H1 (cell line): ENCODE data around the gene INTS7. TPM values are rescaled to one million over a fixed set of nuclear protein-coding genes. Genes with fewer than 3 reads are reported as not detected.

Experiments used
- CTCF ChIA-PET: fragments of 300-600 bp; sonication (Branson Sonifier 250); formaldehyde crosslinking; loops from one replicate; lab custom pipeline; 2021; ENCODE audit not compliant: partially characterized antibody; lab: Charles Lee
- POLR2A ChIA-PET: fragments of 300-600 bp; sonication (Branson Sonifier 250); formaldehyde crosslinking; loops from one replicate; lab custom pipeline; 2021; ENCODE audit warnings: inconsistent platforms; ENCODE audit not compliant: partially characterized antibody; lab: Charles Lee
- DNase-seq, 2 experiments: peaks; one replicate each; pipeline versions ENCODE4 v3.0.0 to v3.0.0-alpha.2; 2010 to 2022; ENCODE audit warnings: low spot score in 2 of 2, low read depth in 1 of 2, mixed read lengths in 1 of 2
- FAIRE-seq: peaks from 2 replicates; lab custom pipeline; 2011; peaks lifted over from hg19 to GRCh38; lab: Jason Lieb, UNC
- H2AFZ ChIP-seq: 2 replicates; pipeline ENCODE4 v1.8.1; 2012; ENCODE audit warnings: low read length, inconsistent platforms
- H2AK5ac ChIP-seq: 2 replicates; pipeline ENCODE4 v1.6.1; 2013; ENCODE audit warnings: low read depth, low read length
- H2BK120ac ChIP-seq: replicated peaks from 2 replicates; pipeline ENCODE3; 2013; ENCODE audit warnings: low read depth, low read length, inconsistent platforms
- H2BK12ac ChIP-seq: 2 replicates; pipeline ENCODE4 v1.6.1; 2013; ENCODE audit warnings: low read depth, low read length
- H2BK15ac ChIP-seq: 2 replicates; pipeline ENCODE4 v1.6.1; 2013; ENCODE audit warnings: low read length
- H2BK20ac ChIP-seq: 2 replicates; pipeline ENCODE4 v1.6.1; 2013; ENCODE audit warnings: low read length
- H2BK5ac ChIP-seq: 2 replicates; pipeline ENCODE4 v1.6.1; 2013; ENCODE audit warnings: low read depth, low read length
- H3K14ac ChIP-seq: 2 replicates; pipeline ENCODE4 v1.6.1; 2013; ENCODE audit warnings: inconsistent platforms; ENCODE audit not compliant: insufficient read length
- H3K18ac ChIP-seq: 2 replicates; pipeline ENCODE4 v1.6.1; 2013; ENCODE audit warnings: low read length; ENCODE audit errors: extremely low read depth
- H3K23ac ChIP-seq: 2 replicates; pipeline ENCODE4 v1.6.1; 2013; ENCODE audit warnings: inconsistent platforms; ENCODE audit not compliant: insufficient read length
- H3K23me2 ChIP-seq: 2 replicates; pipeline ENCODE4 v1.6.1; 2013; ENCODE audit warnings: low read depth, low read length
- H3K27ac ChIP-seq: 2 replicates; pipeline ENCODE4 v1.6.1; 2011; ENCODE audit warnings: low read depth, low read length, inconsistent platforms
- H3K27me3 ChIP-seq, 4 experiments: replicated peaks in 1 of 4; 1 replicate in 1 of 4; 2 replicates in 3 of 4; pipeline versions ENCODE4 v1.6.1 to v1.8.1; 2011 to 2013; ENCODE audit warnings: low read length in 3 of 4, mild to moderate bottlenecking in 3 of 4, inconsistent platforms in 2 of 4, mixed read lengths in 2 of 4, moderate library complexity in 1 of 4; ENCODE audit not compliant: control insufficient read depth in 3 of 4, insufficient read depth in 3 of 4; ENCODE audit errors: extremely low read depth in 1 of 4
- H3K36me3 ChIP-seq, 4 experiments: 2 replicates each; pipeline versions ENCODE4 v1.6.1 to v1.8.1; 2011 to 2013; ENCODE audit warnings: mild to moderate bottlenecking in 4 of 4, low read length in 3 of 4, moderate library complexity in 2 of 4, control low read depth in 1 of 4, inconsistent platforms in 1 of 4; ENCODE audit not compliant: insufficient read depth in 4 of 4, control insufficient read depth in 2 of 4
- H3K4ac ChIP-seq: replicated peaks from 2 replicates; pipeline ENCODE3; 2013; ENCODE audit warnings: low read length, low read depth, mixed read lengths, inconsistent platforms; ENCODE audit not compliant: insufficient read length
- H3K4me1 ChIP-seq, 4 experiments: replicated peaks in 1 of 4; 1 replicate in 1 of 4; 2 replicates in 3 of 4; pipeline versions ENCODE4 v1.6.1 to v1.8.1; 2011 to 2013; ENCODE audit warnings: low read length in 3 of 4, inconsistent platforms in 2 of 4, mixed read lengths in 1 of 4; ENCODE audit not compliant: insufficient read depth in 4 of 4, control insufficient read depth in 3 of 4
- H3K4me2 ChIP-seq, 2 experiments: 2 replicates each; pipeline versions ENCODE4 v1.6.1 to v1.8.1; 2011 to 2013; ENCODE audit warnings: low read depth in 2 of 2, low read length in 2 of 2, control low read depth in 1 of 2, inconsistent platforms in 1 of 2, mild to moderate bottlenecking in 1 of 2; ENCODE audit not compliant: insufficient read depth in 1 of 2
- H3K4me3 ChIP-seq, 4 experiments: fragments of 200-600, 300-600 bp in 1 of 4; sonication (generic), shearing (Covaris generic), sonication (Bioruptor Twin) in 1 of 4; 2 replicates each; pipeline versions ENCODE4 v1.5.1 to v1.8.1; 2011 to 2016; ENCODE audit warnings: low read length in 4 of 4, low read depth in 3 of 4, control low read depth in 2 of 4, inconsistent platforms in 2 of 4, mild to moderate bottlenecking in 2 of 4, mixed read lengths in 1 of 4, moderate library complexity in 1 of 4; ENCODE audit not compliant: insufficient read depth in 2 of 4; ENCODE audit errors: extremely low read depth in 1 of 4
- H3K56ac ChIP-seq: replicated peaks from 2 replicates; pipeline ENCODE3; 2013; ENCODE audit warnings: low read depth, mild to moderate bottlenecking, mixed read lengths, low read length, inconsistent platforms; ENCODE audit not compliant: insufficient read length
- H3K79me1 ChIP-seq: 2 replicates; pipeline ENCODE4 v1.6.1; 2013; ENCODE audit warnings: low read depth, low read length, control low read depth
- H3K79me2 ChIP-seq, 2 experiments: 2 replicates each; pipeline versions ENCODE4 v1.6.1 to v1.8.1; 2012 to 2013; ENCODE audit warnings: low read length in 2 of 2, mild to moderate bottlenecking in 2 of 2, inconsistent platforms in 1 of 2; ENCODE audit not compliant: insufficient read depth in 2 of 2, control insufficient read depth in 1 of 2
- H3K9ac ChIP-seq, 4 experiments: replicated peaks in 1 of 4; 1 replicate in 1 of 4; 2 replicates in 3 of 4; pipeline versions ENCODE4 v1.6.1 to v1.8.1; 2011 to 2013; ENCODE audit warnings: low read depth in 3 of 4, low read length in 3 of 4, control low read depth in 2 of 4, mild to moderate bottlenecking in 2 of 4, moderate library complexity in 2 of 4, inconsistent platforms in 1 of 4; ENCODE audit errors: extremely low read depth in 1 of 4
- H3K9me3 ChIP-seq, 2 experiments: 2 replicates each; pipeline versions ENCODE4 v1.6.1 to v1.8.1; 2012 to 2013; ENCODE audit warnings: mild to moderate bottlenecking in 2 of 2, moderate library complexity in 2 of 2, control low read depth in 1 of 2, inconsistent platforms in 1 of 2, low read depth in 1 of 2, low read length in 1 of 2, mixed read lengths in 1 of 2; ENCODE audit not compliant: insufficient read depth in 2 of 2
- H4K20me1 ChIP-seq, 2 experiments: replicated peaks in 1 of 2; 2 replicates each; pipeline versions ENCODE3 to v1.8.1; 2011 to 2013; ENCODE audit warnings: inconsistent platforms in 2 of 2, low read length in 2 of 2, mild to moderate bottlenecking in 1 of 2; ENCODE audit not compliant: insufficient read depth in 2 of 2, control insufficient read depth in 1 of 2
- H4K5ac ChIP-seq: 2 replicates; pipeline ENCODE4 v1.6.1; 2013; ENCODE audit warnings: low read length, low read depth, mixed read lengths, inconsistent platforms; ENCODE audit not compliant: insufficient read length
- H4K8ac ChIP-seq: 2 replicates; pipeline ENCODE4 v1.8.0; 2013; ENCODE audit warnings: mild to moderate bottlenecking, moderate library complexity, low read length, inconsistent platforms; ENCODE audit not compliant: insufficient read depth; ENCODE audit errors: extremely low read depth
- H4K91ac ChIP-seq: replicated peaks from 2 replicates; pipeline ENCODE3; 2013; ENCODE audit warnings: low read length, mixed read lengths, inconsistent platforms; ENCODE audit not compliant: insufficient read length
- BACH1 ChIP-seq: IDR thresholded peaks from 2 replicates; pipeline ENCODE4 v1.6.1; 2012; ENCODE audit warnings: low read length, improper control_type of control experiment
- EZH2 ChIP-seq: fragments of 200-600 bp; sonication (generic); IDR thresholded peaks from 2 replicates; pipeline ENCODE4 v1.7.1; 2012; ENCODE audit warnings: low read depth, mild to moderate bottlenecking, moderate library complexity, low read length, inconsistent platforms; ENCODE audit not compliant: severe bottlenecking
- GABPA ChIP-seq: IDR thresholded peaks from 2 replicates; pipeline ENCODE4 v1.6.1; 2011; ENCODE audit warnings: mild to moderate bottlenecking, low read length, moderate library complexity, borderline replicate concordance; ENCODE audit not compliant: insufficient read depth
- NANOG ChIP-seq: IDR thresholded peaks from 2 replicates; pipeline ENCODE4 v1.6.1; 2011; ENCODE audit warnings: low read length, low read depth, mild to moderate bottlenecking, inconsistent platforms; ENCODE audit not compliant: insufficient read depth, poor library complexity, severe bottlenecking
- PHF8 ChIP-seq: fragments of 200-600 bp; sonication (generic); conservative IDR thresholded peaks from 2 replicates; pipeline ENCODE4 v1.7.1; 2012; ENCODE audit warnings: low read depth, mild to moderate bottlenecking, inconsistent platforms, low read length, moderate library complexity
- RXRA ChIP-seq: IDR thresholded peaks from 2 replicates; pipeline ENCODE4 v1.6.1; 2011; ENCODE audit warnings: low read depth, mild to moderate bottlenecking, low read length, moderate library complexity; ENCODE audit not compliant: insufficient read depth
- SIN3A ChIP-seq, 2 experiments: IDR thresholded peaks in 1 of 2; conservative IDR thresholded peaks in 1 of 2; 2 replicates each; pipeline ENCODE4 v1.6.1; 2011 to 2012; ENCODE audit warnings: low read length in 2 of 2, improper control_type of control experiment in 1 of 2, low read depth in 1 of 2, mild to moderate bottlenecking in 1 of 2
- SP2 ChIP-seq: IDR thresholded peaks from 2 replicates; pipeline ENCODE4 v1.6.1; 2012; ENCODE audit warnings: mild to moderate bottlenecking, low read length, inconsistent platforms
- YY1 ChIP-seq: IDR thresholded peaks from 2 replicates; pipeline ENCODE4 v1.6.1; 2011; ENCODE audit warnings: low read depth, mild to moderate bottlenecking, low read length
- WGBS, 2 experiments: shearing (Covaris generic) in 1 of 2; methylation state at CpG; one replicate each; pipeline versions ENCODE4 v1.1.6 to v1.1.7; 2013 to 2015; ENCODE audit warnings: low lambda C conversion rate in 2 of 2, mixed read lengths in 2 of 2, inconsistent platforms in 1 of 2, low coverage in 1 of 2, missing lambda C conversion rate in 1 of 2; ENCODE audit not compliant: insufficient replicate concordance in 2 of 2, insufficient coverage in 1 of 2, insufficient read length in 1 of 2; ENCODE audit errors: extremely low coverage in 1 of 2, missing lambda C conversion rate in 1 of 2; 5-methylcytosine and 5-hydroxymethylcytosine counted together
- polyA plus RNA-seq, 7 experiments: library from polyadenylated mRNA; depleted of rRNA in 3 of 7; stranded (reverse) in 5 of 7; unstranded in 2 of 7; fragments of >200 nt in 5 of 7; fragments of 200-250 nt in 2 of 7; gene quantifications; 1 replicate in 5 of 7; 2 replicates in 1 of 7; 4 replicates in 1 of 7; pipeline versions ENCODE4 v1.2.1 to v1.2.3, GENCODE V29; 2011 to 2013; ENCODE audit warnings: missing spikeins in 2 of 7, mixed read lengths in 2 of 7
- total RNA-seq: library from RNA; stranded (reverse); fragmentation: NEBNext Ultra II Directional; extraction: Animal tissue kit (Norgen Biotek cat#: 25700); gene quantifications from 2 replicates; pipeline ENCODE4 v1.2.1, GENCODE V29; 2021

INTS7 gene
- total and polyA plus RNA-seq, 2 of the 8 experiments (the other 6 are each of a cell fraction or from before 2014, with no cell fraction given), result 15.2 to 22.4 TPM

- Histone ChIP-seq H3K36me3 (peaks cover 17 to 81% (median 38%) of the 10 kb centered on the region in 4 experiments), H3K4me2 (no peak overlapping the region), H3K18ac (no peak overlapping the region), H3K9ac (no peak overlapping the region), H3K23ac (no peak overlapping the region), H2BK15ac (no peak overlapping the region), H2AFZ (no peak overlapping the region), H2BK12ac (no peak overlapping the region), H4K8ac (no peak overlapping the region), H2BK5ac (no peak overlapping the region), H2BK120ac (no peak overlapping the region), H3K56ac (no peak overlapping the region), H3K14ac (no peak overlapping the region), H4K91ac (no peak overlapping the region), H3K4me1 (no peaks in the 10 kb centered on the region), H3K27ac (no peak overlapping the region), H4K20me1 (no peaks in the 10 kb centered on the region), H3K9me3 (no peaks in the 10 kb centered on the region), H4K5ac (no peak overlapping the region), H2AK5ac (no peak overlapping the region), H3K23me2 (no peaks in the 10 kb centered on the region), H3K27me3 (no peaks in the 10 kb centered on the region), H3K79me1 (no peaks in the 10 kb centered on the region), H2BK20ac (no peak overlapping the region), H3K79me2 (no peaks in the 10 kb centered on the region), H3K4ac (no peak overlapping the region), H3K4me3 (no peak overlapping the region)
- no peak for TF ChIP-seq BACH1
- no peak for TF ChIP-seq SIN3A (conservative IDR thresholded peaks at IDR 0.05 in 1 of 2, IDR thresholded peaks at IDR 0.05 in 1 of 2; ENCODE audit: low read depth in 1 of 2, low read length in 2 of 2)
- no peak for TF ChIP-seq YY1
- no peak for TF ChIP-seq PHF8
- TF ChIP-seq SP2, result no peak
- no peak for TF ChIP-seq RXRA
- TF ChIP-seq GABPA, result no peak
- TF ChIP-seq NANOG, result no peak
- TF ChIP-seq EZH2, result no peak
- no peak for DNase-seq
- ChIA-PET CTCF (interaction anchor here (2.0 kb wide), 1 partner anchor 239 kb away, joined by 5 read pairs; no protein-coding TSS in a partner anchor), POLR2A (no interaction called here)
- no peak for FAIRE-seq
- WGBS, 2 experiments, result 81% methylated on average over 2 of the region's 2 CpGs; no CpG with 5 or more reads in 1 of the 2 experiments
Observed at GRCh38 chr1:212077028-212077427, 41.7 kb upstream of the INTS7 start.
